Measurements from ENCODE around the gene NGLY1. TPM values are rescaled to one million over a fixed set of nuclear protein-coding genes. Genes with fewer than 3 reads are reported as not detected.

Gene NGLY1
- total and polyA plus RNA-seq, 9 of the 15 experiments (the other 6 are each of a cell fraction or from before 2014, with no cell fraction given) = 52.2 to 124 (median 87.6) TPM

GRCh38 chr3:25789596-25790556 is 6.6 kb upstream of the NGLY1 start, which contains the start of gene OXSM (continued):
- TF ChIP-seq PML (IDR thresholded peaks at IDR 0.05; ENCODE audit: low read length) = peak; percentile 59; the same call in 1 of the 2 replicates
- TF ChIP-seq MCM3 (IDR thresholded peaks at IDR 0.05) = no peak
- TF ChIP-seq ZBTB7A (IDR thresholded peaks at IDR 0.05; ENCODE audit: borderline replicate concordance, control insufficient read depth, low read depth, low read length) = peak; percentile 60; the same call in 1 of the 2 replicates
- 0 out of 2 replicates have a peak, but pooled peaks have one; percentile 36 for TF ChIP-seq ARID2 (IDR thresholded peaks at IDR 0.05)
- peak; percentile 46; the same call in 1 of the 2 replicates for TF ChIP-seq USF1 (CRISPR knock-in tag; IDR thresholded peaks at IDR 0.05)
- TF ChIP-seq HNRNPUL1 (IDR thresholded peaks at IDR 0.05; ENCODE audit: low read length) = no peak
- no peak for TF ChIP-seq MTF1 (CRISPR knock-in tag; IDR thresholded peaks at IDR 0.05; ENCODE audit: borderline replicate concordance)
- TF ChIP-seq DNMT1 (IDR thresholded peaks at IDR 0.05) = 0 out of 2 replicates have a peak, but pooled peaks have one; percentile 45
- peak; percentile 85; the same call in 1 of the 2 replicates for TF ChIP-seq ZNF511 (CRISPR knock-in tag; IDR thresholded peaks at IDR 0.05)
- TF ChIP-seq ZNF263 (CRISPR knock-in tag; IDR thresholded peaks at IDR 0.05; ENCODE audit: borderline replicate concordance) = 0 out of 2 replicates have a peak, but pooled peaks have one; percentile 7
- no peak for TF ChIP-seq BACH1 (tag; IDR thresholded peaks at IDR 0.05)
- no peak for TF ChIP-seq KAT8 (IDR thresholded peaks at IDR 0.05; ENCODE audit: low read depth)
- TF ChIP-seq ZNF561 (CRISPR knock-in tag; conservative IDR thresholded peaks at IDR 0.05) = no peak
- peak; percentile 94 for TF ChIP-seq EP400 (IDR thresholded peaks at IDR 0.05)
- no peak for TF ChIP-seq RFX7 (CRISPR knock-in tag; IDR thresholded peaks at IDR 0.05)
- TF ChIP-seq CBX2 (IDR thresholded peaks at IDR 0.05; ENCODE audit: insufficient read depth, low read length, poor library complexity, severe bottlenecking) = no peak
- no peak for TF ChIP-seq ZNF282 (CRISPR knock-in tag; IDR thresholded peaks at IDR 0.05)
- TF ChIP-seq PKNOX1 (IDR thresholded peaks at IDR 0.05) = peak; percentile 84
- no peak for TF ChIP-seq NFIX (CRISPR knock-in tag; IDR thresholded peaks at IDR 0.05; ENCODE audit: low read depth)
- TF ChIP-seq ZBTB2 (IDR thresholded peaks at IDR 0.05) = peak; percentile 99
- no peak for TF ChIP-seq TRIM25 (IDR thresholded peaks at IDR 0.05; ENCODE audit: borderline replicate concordance)
- peak; percentile 74 for TF ChIP-seq SOX6 (IDR thresholded peaks at IDR 0.05)
- no peak; the same call in 1 of the 2 replicates for TF ChIP-seq TARDBP (IDR thresholded peaks at IDR 0.05)
